Measurements from ENCODE around the gene RALBP1. TPM values are rescaled to one million over a fixed set of nuclear protein-coding genes. Genes with fewer than 3 reads are reported as not detected.

The RALBP1 gene
- total RNA-seq, 1 donor from 2014 or later = 53.3 TPM

DNA sequence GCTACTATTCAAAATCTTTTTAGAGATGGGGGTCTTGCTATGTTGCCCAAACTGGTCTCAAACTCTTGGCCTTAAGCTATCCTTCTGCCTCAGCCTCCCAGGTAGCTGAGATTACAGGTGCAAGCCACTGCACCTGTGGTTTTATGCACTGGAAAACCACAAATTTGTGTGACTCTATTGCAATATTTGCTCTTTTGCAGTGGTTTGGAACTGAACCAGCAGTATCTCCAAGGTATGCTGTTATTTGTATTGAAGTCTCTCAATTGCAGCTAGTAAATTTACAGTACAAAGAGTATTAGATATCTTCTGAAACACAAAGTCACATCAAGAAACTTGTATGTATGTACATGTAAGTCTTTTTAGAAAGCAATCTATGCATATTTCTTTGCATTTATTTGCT, 92.9 kb downstream of the RALBP1 start:
- Histone ChIP-seq H3K4me3 (no peak overlapping the region), H3K27me3 (no peaks in the 10 kb centered on the region), H3K36me3 (peaks cover 53% of the 10 kb centered on the region), H3K4me1 (peaks cover 3% of the 10 kb centered on the region), H3K27ac (no peak overlapping the region), H3K9me3 (no peaks in the 10 kb centered on the region)
- no peak for TF ChIP-seq CTCF (IDR thresholded peaks at IDR 0.05)
- intact Hi-C loops (cut with DNase I) = no loop called here
- ATAC-seq = no peak
- no peak for DNase-seq

DNA sequence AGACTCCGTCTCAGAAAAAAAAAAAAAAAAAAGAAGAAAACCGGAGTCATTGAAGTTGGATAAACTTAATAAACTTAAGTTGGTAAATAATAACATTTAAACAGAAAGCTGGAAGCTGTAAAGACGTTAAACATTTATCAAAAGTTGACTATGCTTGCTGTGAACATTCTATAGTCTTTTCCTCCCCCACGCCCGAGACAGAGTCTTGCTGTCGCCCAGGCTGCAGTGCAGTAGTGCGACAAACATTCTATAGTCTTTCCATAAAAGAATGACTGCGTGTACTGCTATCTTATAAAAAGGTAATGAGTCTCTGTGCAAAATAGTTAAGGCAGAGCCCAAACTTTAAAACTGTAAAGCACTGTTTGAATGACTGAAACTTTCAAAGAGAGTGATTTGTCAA, 93.9 kb downstream of the RALBP1 start:
- Histone ChIP-seq H3K27me3 (no peaks in the 10 kb centered on the region), H3K36me3 (peaks cover 44% of the 10 kb centered on the region)

DNA sequence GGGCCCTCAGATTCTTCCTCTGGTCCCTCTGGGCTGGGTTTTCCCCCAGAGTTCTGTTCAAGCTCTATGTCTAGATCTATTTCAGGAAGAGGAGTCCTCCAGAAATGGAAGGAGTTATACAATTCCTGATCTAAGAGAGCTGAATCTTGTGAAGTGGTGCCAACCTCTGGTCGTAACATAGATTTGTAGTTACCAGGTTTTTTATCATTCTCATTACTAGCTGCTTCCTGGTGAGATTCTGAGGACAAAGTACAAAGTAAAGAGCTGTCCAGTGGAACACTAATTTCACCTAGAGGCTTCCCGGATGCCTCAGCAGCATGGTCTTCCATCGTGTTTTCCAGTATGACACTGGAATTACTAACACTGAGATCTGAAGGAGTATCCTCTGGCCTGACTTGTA, 94.9 kb downstream of the RALBP1 start:
- Histone ChIP-seq H3K36me3 (peaks cover 50% of the 10 kb centered on the region), H3K27ac (no peak overlapping the region), H3K4me1 (no peaks in the 10 kb centered on the region), H3K4me3 (no peak overlapping the region), H3K9me3 (no peaks in the 10 kb centered on the region), H3K27me3 (no peaks in the 10 kb centered on the region)
- TF ChIP-seq CTCF (IDR thresholded peaks at IDR 0.05) = no peak
- DNase-seq (no peak), ATAC-seq (no peak)
- intact Hi-C loops (cut with DNase I) = no loop called here

More for the DNA sequence above, 93.9 kb downstream of the RALBP1 start:
- intact Hi-C loops (cut with DNase I) = no loop called here
- Histone ChIP-seq H3K9me3 (no peaks in the 10 kb centered on the region), H3K27ac (no peak overlapping the region), H3K4me1 (peaks cover 3% of the 10 kb centered on the region), H3K4me3 (no peak overlapping the region)
- TF ChIP-seq CTCF (IDR thresholded peaks at IDR 0.05) = no peak
- DNase-seq = no peak
- ATAC-seq = no peak

GRCh38 chr18:9571546-9571945, 96.2 kb downstream of the RALBP1 start:
- H3K9me3 ChIP-seq = no peaks in the 10 kb centered on the region
- no peak for DNase-seq
- intact Hi-C loops (cut with DNase I) = no loop called here
- no peak overlapping the region for H3K4me3 ChIP-seq
- H3K27me3 ChIP-seq = no peaks in the 10 kb centered on the region
- H3K36me3 ChIP-seq = peaks cover 52% of the 10 kb centered on the region
- ATAC-seq = no peak
- TF ChIP-seq CTCF (IDR thresholded peaks at IDR 0.05) = no peak
- no peak overlapping the region for H3K27ac ChIP-seq
- H3K4me1 ChIP-seq = peaks cover 5% of the 10 kb centered on the region

GRCh38 chr18:9574473-9575115, 99.3 kb downstream of the RALBP1 start:
- Histone ChIP-seq H3K9me3 (no peaks in the 10 kb centered on the region), H3K27me3 (no peaks in the 10 kb centered on the region), H3K4me1 (peaks cover 5% of the 10 kb centered on the region), H3K36me3 (peaks cover 51% of the 10 kb centered on the region), H3K4me3 (no peak overlapping the region), H3K27ac (no peak overlapping the region)
- intact Hi-C loops (cut with DNase I) = no loop called here
- ATAC-seq (no peak), DNase-seq (no peak)
- no peak for TF ChIP-seq CTCF (IDR thresholded peaks at IDR 0.05)

- peaks cover 51% of the 10 kb centered on the region for H3K36me3 ChIP-seq
- ATAC-seq (peak; percentile 99), DNase-seq (peak; percentile 64)
- no peaks in the 10 kb centered on the region for H3K9me3 ChIP-seq
- H3K27me3 ChIP-seq = no peaks in the 10 kb centered on the region
- H3K4me3 ChIP-seq = no peak overlapping the region
- H3K4me1 ChIP-seq = peaks cover 5% of the 10 kb centered on the region
- intact Hi-C loops (cut with DNase I) = no loop called here
- no peak overlapping the region for H3K27ac ChIP-seq
- peak; percentile 91 for TF ChIP-seq CTCF (IDR thresholded peaks at IDR 0.05)
Observed at GRCh38 chr18:9575558-9575957, 100.2 kb downstream of the RALBP1 start.

All from upper lobe of right lung (tissue), 1 donor.